PC-3 (cell line): ENCODE results near the gene EIF4E1B. TPM values are rescaled to one million over a fixed set of nuclear protein-coding genes. Genes with fewer than 3 reads are reported as not detected.

Experiments used
- ATAC-seq: fragments of 200-7000 bp; cut with Tn5 transposase; 2 replicates; pipeline ENCODE4 v1.9.1; 2020; ENCODE audit warnings: mild to moderate bottlenecking, moderate library complexity
- BruUV-seq: library from RNA; stranded (reverse); fragments of 400-500 nt; replicated peaks from 2 replicates; lab custom pipeline; 2021; lab: Mats Ljungman, UMichigan
- CTCF ChIA-PET: fragments of 300-600 bp; sonication (Branson Sonifier 250); formaldehyde crosslinking; loops from one replicate; lab custom pipeline; 2022; ENCODE audit warnings: antibody characterized with exemption; lab: Charles Lee
- POLR2A ChIA-PET: fragments of 300-600 bp; sonication (Branson Sonifier 250); formaldehyde crosslinking; loops from one replicate; lab custom pipeline; 2022; ENCODE audit warnings: antibody characterized with exemption; ENCODE audit not compliant: unreplicated experiment; lab: Charles Lee
- DNase-seq: peaks from one replicate; pipeline ENCODE4 v3.0.0-alpha.2; 2015
- H2AFZ ChIP-seq: fragments of 300-600 bp; sonication (generic); 2 replicates; pipeline ENCODE4 v1.6.0; 2016; ENCODE audit warnings: antibody characterized with exemption, low read length
- H3F3A ChIP-seq: fragments of 300-600 bp; sonication (generic); one replicate; pipeline ENCODE4 v1.6.0; 2017; ENCODE audit warnings: antibody characterized with exemption, low read length, control low read depth, mild to moderate bottlenecking; ENCODE audit not compliant: unreplicated experiment
- H3K27ac ChIP-seq: fragments of 300-600 bp; sonication (generic); 2 replicates; pipeline ENCODE4 v1.5.1; 2016; ENCODE audit warnings: mild to moderate bottlenecking, low read length
- H3K27me3 ChIP-seq: fragments of 300-600 bp; sonication (generic); 2 replicates; pipeline ENCODE4 v1.6.1; 2016; ENCODE audit warnings: low read length, mixed read lengths
- H3K36me3 ChIP-seq: fragments of 300-600 bp; sonication (generic); 2 replicates; pipeline ENCODE4 v1.6.1; 2016; ENCODE audit warnings: low read depth, mixed run types, low read length, mixed read lengths
- H3K4me1 ChIP-seq: fragments of 300-600 bp; sonication (generic); 2 replicates; pipeline ENCODE4 v1.5.1; 2016; ENCODE audit warnings: low read length; ENCODE audit not compliant: insufficient read depth
- H3K4me2 ChIP-seq: fragments of 300-600 bp; sonication (generic); 2 replicates; pipeline ENCODE4 v1.6.0; 2016; ENCODE audit warnings: low read length
- H3K4me3 ChIP-seq: fragments of 300-600 bp; sonication (generic); 2 replicates; pipeline ENCODE4 v1.5.1; 2016; ENCODE audit warnings: mild to moderate bottlenecking, low read length, mixed read lengths
- H3K79me2 ChIP-seq: fragments of 300-600 bp; sonication (generic); 2 replicates; pipeline ENCODE4 v1.6.1; 2017; ENCODE audit warnings: low read length, mixed read lengths
- H3K9ac ChIP-seq: fragments of 300-600 bp; sonication (generic); 2 replicates; pipeline ENCODE4 v1.6.0; 2016; ENCODE audit warnings: mild to moderate bottlenecking, low read length
- H3K9me2 ChIP-seq: fragments of 300-600 bp; sonication (generic); replicated peaks from 2 replicates; pipeline ENCODE4 v1.6.1; 2016; ENCODE audit warnings: mixed run types, low read length, mixed read lengths
- H3K9me3 ChIP-seq: fragments of 300-600 bp; sonication (generic); 2 replicates; pipeline ENCODE4 v1.6.1; 2016; ENCODE audit warnings: low read length, mixed read lengths
- H4K20me1 ChIP-seq: fragments of 300-600 bp; sonication (generic); 2 replicates; pipeline ENCODE4 v1.6.1; 2016; ENCODE audit warnings: low read length, mixed read lengths
- EZH2 ChIP-seq: fragments of 300-600 bp; sonication (generic); IDR thresholded peaks from one replicate; pipeline ENCODE4 v1.6.1; 2017; ENCODE audit warnings: antibody characterized with exemption, mild to moderate bottlenecking, low read length; ENCODE audit not compliant: unreplicated experiment
- EZH2phosphoT487 ChIP-seq: fragments of 300-600 bp; sonication (generic); IDR thresholded peaks from 2 replicates; pipeline ENCODE4 v1.6.1; 2018; ENCODE audit warnings: mild to moderate bottlenecking, antibody characterized with exemption, low read length, borderline replicate concordance
- intact Hi-C: fragments of 100-400 bp; cut with micrococcal nuclease; formaldehyde crosslinking; loops from 2 replicates; pipeline ENCODE4 v1.9.0; 2023
- total RNA-seq: library from RNA; depleted of rRNA; stranded (reverse); fragments of >200 nt; gene quantifications from 2 replicates; pipeline ENCODE4 v1.2.3, GENCODE V29; 2014
- TF ChIP-seq, protein P1 (sequence below): fragments of 300-600 bp; sonication (generic); conservative IDR thresholded peaks from 2 replicates; pipeline ENCODE4 v1.5.1; 2017; ENCODE audit warnings: antibody characterized with exemption, low read depth, mild to moderate bottlenecking, low read length

Gene EIF4E1B
- total RNA-seq, 1 experiment from 2014 or later = not detected

DNA sequence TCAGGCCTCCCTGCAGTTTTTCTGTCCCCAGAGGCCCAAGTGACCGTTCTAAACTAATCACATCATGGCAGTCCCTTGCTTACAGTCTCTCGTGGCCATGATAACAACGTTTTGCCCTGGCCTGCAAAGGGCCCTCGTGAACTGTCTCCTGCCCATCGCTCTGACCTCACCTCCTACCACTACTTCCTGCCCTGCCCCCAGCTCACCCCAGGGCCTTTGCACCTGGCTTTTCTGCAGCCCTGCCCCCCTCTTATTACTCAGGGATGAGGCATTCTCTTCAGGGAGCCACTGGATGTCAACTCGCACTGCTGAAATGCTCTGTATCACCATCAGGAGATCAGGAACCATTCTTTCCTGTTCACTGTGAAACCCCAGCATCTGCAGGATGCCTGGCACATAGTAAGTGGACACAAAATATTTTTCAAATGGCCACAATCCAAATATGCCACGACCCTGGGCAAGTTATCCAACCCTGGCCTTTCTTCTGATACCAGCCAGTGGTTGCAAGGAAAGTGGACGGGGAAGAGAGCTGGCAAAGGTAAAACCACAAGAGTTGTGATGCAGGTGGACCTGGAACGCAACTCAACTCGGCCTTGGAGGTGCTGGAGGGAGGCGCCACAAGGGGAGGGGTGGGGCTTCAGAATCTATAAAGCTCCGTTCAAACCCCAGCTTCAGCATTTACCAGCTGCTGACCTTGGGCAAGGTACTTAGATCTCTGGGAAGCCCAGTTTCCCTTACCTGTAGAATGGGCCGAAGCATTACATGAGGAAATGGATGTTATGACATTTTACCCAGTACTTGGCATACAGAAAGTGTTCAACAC lies 1.9 kb upstream of the EIF4E1B start:
- Histone ChIP-seq H3K9ac (no peak overlapping the region), H3K36me3 (no peaks in the 10 kb centered on the region), H3K4me3 (no peak overlapping the region), H3K9me2 (no peaks in the 10 kb centered on the region), H3K4me2 (no peak overlapping the region), H3K79me2 (no peaks in the 10 kb centered on the region), H3K27ac (no peak overlapping the region), H3K9me3 (no peaks in the 10 kb centered on the region), H3K27me3 (peaks cover 13% of the 10 kb centered on the region; the same call in 1 of the 2 replicates), H3K4me1 (peaks cover 42% of the 10 kb centered on the region), H2AFZ (no peak overlapping the region), H3F3A (no peaks in the 10 kb centered on the region), H4K20me1 (no peaks in the 10 kb centered on the region)
- DNase-seq (peak; percentile 37), ATAC-seq (no peak)
- CTCF ChIA-PET = no interaction called here
- POLR2A ChIA-PET = interaction anchor here (0.7 kb wide), 1 partner anchor 728 kb away, joined by 7 read pairs; no protein-coding TSS in a partner anchor
- BruUV-seq = no TSS peak
- no peak for TF ChIP-seq EZH2phosphoT487
- TF ChIP-seq, protein P1, sequence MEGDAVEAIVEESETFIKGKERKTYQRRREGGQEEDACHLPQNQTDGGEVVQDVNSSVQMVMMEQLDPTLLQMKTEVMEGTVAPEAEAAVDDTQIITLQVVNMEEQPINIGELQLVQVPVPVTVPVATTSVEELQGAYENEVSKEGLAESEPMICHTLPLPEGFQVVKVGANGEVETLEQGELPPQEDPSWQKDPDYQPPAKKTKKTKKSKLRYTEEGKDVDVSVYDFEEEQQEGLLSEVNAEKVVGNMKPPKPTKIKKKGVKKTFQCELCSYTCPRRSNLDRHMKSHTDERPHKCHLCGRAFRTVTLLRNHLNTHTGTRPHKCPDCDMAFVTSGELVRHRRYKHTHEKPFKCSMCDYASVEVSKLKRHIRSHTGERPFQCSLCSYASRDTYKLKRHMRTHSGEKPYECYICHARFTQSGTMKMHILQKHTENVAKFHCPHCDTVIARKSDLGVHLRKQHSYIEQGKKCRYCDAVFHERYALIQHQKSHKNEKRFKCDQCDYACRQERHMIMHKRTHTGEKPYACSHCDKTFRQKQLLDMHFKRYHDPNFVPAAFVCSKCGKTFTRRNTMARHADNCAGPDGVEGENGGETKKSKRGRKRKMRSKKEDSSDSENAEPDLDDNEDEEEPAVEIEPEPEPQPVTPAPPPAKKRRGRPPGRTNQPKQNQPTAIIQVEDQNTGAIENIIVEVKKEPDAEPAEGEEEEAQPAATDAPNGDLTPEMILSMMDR = no peak
- no peak for TF ChIP-seq EZH2
- intact Hi-C loops = no loop called here

DNA sequence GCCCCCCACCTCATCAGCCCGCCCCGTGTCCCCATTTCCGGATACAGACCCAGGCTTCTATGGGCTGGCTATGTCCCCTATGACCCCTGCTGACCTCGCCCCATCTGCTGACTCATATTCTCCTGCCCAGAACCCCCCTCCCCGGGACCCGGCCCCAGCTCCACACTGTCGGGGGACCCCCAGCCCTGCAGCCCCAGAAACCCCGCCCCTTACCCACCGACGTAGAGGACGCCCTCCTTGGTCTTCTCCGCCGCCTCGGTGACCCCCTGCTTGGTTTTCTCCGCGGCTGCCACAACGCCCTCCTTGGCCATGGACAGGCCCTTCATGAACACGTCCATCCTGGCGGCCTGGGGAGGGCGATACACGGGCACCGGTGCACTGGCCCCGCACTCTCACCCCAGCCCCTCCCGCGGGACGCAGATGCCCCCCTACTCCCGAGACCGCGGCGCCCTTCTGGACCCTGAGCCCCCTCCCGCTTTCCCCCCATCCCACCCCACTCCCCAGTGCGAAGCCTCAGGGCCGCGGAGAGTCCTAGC lies 1.1 kb upstream of the EIF4E1B start:
- H3K79me2 ChIP-seq = no peaks in the 10 kb centered on the region
- H2AFZ ChIP-seq = peak overlapping the region; percentile 69
- no peak for TF ChIP-seq EZH2
- no peak for TF ChIP-seq EZH2phosphoT487
- TF ChIP-seq, protein P1 = no peak
- no peaks in the 10 kb centered on the region for H3F3A ChIP-seq
- ChIA-PET CTCF (no interaction called here), POLR2A (no interaction called here)
- DNase-seq (no peak), ATAC-seq (no peak)
- intact Hi-C loops = no loop called here
- BruUV-seq = no TSS peak
- H3K9me2 ChIP-seq = no peaks in the 10 kb centered on the region
- no peaks in the 10 kb centered on the region for H3K9me3 ChIP-seq
- peak overlapping the region; percentile 66 for H3K4me3 ChIP-seq
- H3K4me1 ChIP-seq = peaks cover 42% of the 10 kb centered on the region
- H4K20me1 ChIP-seq = no peaks in the 10 kb centered on the region
- H3K9ac ChIP-seq = no peak overlapping the region
- H3K4me2 ChIP-seq = peak overlapping the region; percentile 82
- H3K27me3 ChIP-seq = peaks cover 18% of the 10 kb centered on the region; the same call in 1 of the 2 replicates
- H3K36me3 ChIP-seq = no peaks in the 10 kb centered on the region
- H3K27ac ChIP-seq = no peak overlapping the region
